ENCODE results near the gene MRPL14. TPM values are rescaled to one million over a fixed set of nuclear protein-coding genes. Genes with fewer than 3 reads are reported as not detected.

Gene MRPL14
- total RNA-seq, 4 donors from 2014 or later = 8.8 to 36.6 (median 18.9) TPM

- no peak for TF ChIP-seq POLR2A (IDR thresholded peaks at IDR 0.05)
- no peak overlapping the region for H3K4me3 ChIP-seq
- H3K4me1 ChIP-seq = peaks cover 0 to 7% (median 0%) of the 10 kb centered on the region in 4 donors
- H3K27me3 ChIP-seq = no peaks in the 10 kb centered on the region
- H3K9me3 ChIP-seq = no peaks in the 10 kb centered on the region
- peaks cover 0 to 13% (median 0%) of the 10 kb centered on the region in 3 donors for H3K36me3 ChIP-seq
- no peak overlapping the region for H3K27ac ChIP-seq
- WGBS, 2 donors = 93 to 95% methylated on average over 9 to 11 of the region's 11 CpGs
- DNase-seq (ENCODE audit: low spot score in 2 of 2) = no peak
These were observed 38.2 kb downstream of the MRPL14 start for GRCh38 chr6:44088827-44089590.

- H3K36me3 ChIP-seq = peaks cover 0 to 10% (median 0%) of the 10 kb centered on the region in 3 donors
- WGBS, 2 donors = 92 to 95% methylated on average over 1 to 2 of the region's 2 CpGs
These were observed 39.6 kb downstream of the MRPL14 start for GRCh38 chr6:44087623-44088022.

GRCh38 chr6:44086931-44087574 is 40.2 kb downstream of the MRPL14 start:
- DNase-seq (ENCODE audit: low spot score in 2 of 2) = no peak
- TF ChIP-seq POLR2A (IDR thresholded peaks at IDR 0.05) = no peak
- no peak for TF ChIP-seq EP300 (IDR thresholded peaks at IDR 0.05)
- Histone ChIP-seq H3K9me3 (no peaks in the 10 kb centered on the region), H3K4me1 (peaks cover 0 to 7% (median 0%) of the 10 kb centered on the region in 4 donors), H3K27me3 (no peaks in the 10 kb centered on the region), H3K4me3 (no peak overlapping the region), H3K36me3 (peaks cover 0 to 10% (median 0%) of the 10 kb centered on the region in 3 donors), H3K27ac (no peak overlapping the region)
- WGBS, 2 donors = 45 to 64% methylated on average over 8 of the region's 9 CpGs

More at GRCh38 chr6:44087623-44088022, 39.6 kb downstream of the MRPL14 start:
- no peak for TF ChIP-seq EP300 (IDR thresholded peaks at IDR 0.05)
- no peak for TF ChIP-seq POLR2A (IDR thresholded peaks at IDR 0.05)
- no peak for TF ChIP-seq CTCF (IDR thresholded peaks at IDR 0.05)
- Histone ChIP-seq H3K27me3 (no peaks in the 10 kb centered on the region), H3K9me3 (no peaks in the 10 kb centered on the region), H3K4me1 (peaks cover 0 to 7% (median 0%) of the 10 kb centered on the region in 4 donors), H3K27ac (no peak overlapping the region), H3K4me3 (no peak overlapping the region)
- DNase-seq (ENCODE audit: low spot score in 2 of 2) = no peak

GRCh38 chr6:44085219-44085618 is 42.0 kb downstream of the MRPL14 start:
- DNase-seq (ENCODE audit: low spot score in 2 of 2) = no peak
- Histone ChIP-seq H3K27ac (no peak overlapping the region), H3K4me3 (no peak overlapping the region), H3K4me1 (peaks cover 0 to 7% (median 0%) of the 10 kb centered on the region in 4 donors), H3K27me3 (no peaks in the 10 kb centered on the region), H3K36me3 (peaks cover 0 to 10% (median 0%) of the 10 kb centered on the region in 3 donors), H3K9me3 (no peaks in the 10 kb centered on the region)
- 82 to 93% methylated on average over 2 of the region's 2 CpGs for WGBS, 2 donors
- TF ChIP-seq POLR2A (IDR thresholded peaks at IDR 0.05) (no peak), CTCF (IDR thresholded peaks at IDR 0.05) (no peak), EP300 (IDR thresholded peaks at IDR 0.05) (no peak)

GRCh38 chr6:44084231-44085014 is 42.8 kb downstream of the MRPL14 start:
- no peak for DNase-seq (ENCODE audit: low spot score in 2 of 2)

More at GRCh38 chr6:44084231-44085014, 42.8 kb downstream of the MRPL14 start:
- H3K36me3 ChIP-seq = peaks cover 0 to 6% (median 0%) of the 10 kb centered on the region in 3 donors
- no peaks in the 10 kb centered on the region for H3K27me3 ChIP-seq
- 81 to 87% methylated on average over 12 to 13 of the region's 13 CpGs for WGBS, 2 donors
- H3K4me3 ChIP-seq = no peak overlapping the region
- no peak for TF ChIP-seq EP300 (IDR thresholded peaks at IDR 0.05)
- no peak for TF ChIP-seq CTCF (IDR thresholded peaks at IDR 0.05)
- TF ChIP-seq POLR2A (IDR thresholded peaks at IDR 0.05) = no peak
- no peaks in the 10 kb centered on the region for H3K9me3 ChIP-seq
- no peak overlapping the region for H3K27ac ChIP-seq
- peaks cover 0 to 7% (median 0%) of the 10 kb centered on the region in 4 donors for H3K4me1 ChIP-seq

Measured in tibial nerve (tissue), 4 donors.